Colonic mucosa (tissue), 4 donors: ENCODE results near the gene TYW1B. TPM values are rescaled to one million over a fixed set of nuclear protein-coding genes. Genes with fewer than 3 reads are reported as not detected.
"Not testable (repeated sequence)": the region's sequence is repeated elsewhere in the genome, so short reads cannot be mapped to it uniquely, and the experiment has no call there.

ENCODE experiments used
- DNase-seq: peaks from one replicate; pipeline ENCODE4 v3.0.0-alpha.2; 2020
- H3K27ac ChIP-seq: fragments of 200-600 bp; one replicate; pipeline ENCODE4 v1.8.0; 2021
- H3K27me3 ChIP-seq: fragments of 200-600 bp; one replicate; pipeline ENCODE4 v1.8.0; 2021
- H3K36me3 ChIP-seq: fragments of 200-600 bp; one replicate; pipeline ENCODE4 v1.8.0; 2021
- H3K4me1 ChIP-seq: fragments of 200-600 bp; one replicate; pipeline ENCODE4 v1.8.0; 2021; ENCODE audit warnings: mild to moderate bottlenecking
- H3K4me3 ChIP-seq: fragments of 200-600 bp; one replicate; pipeline ENCODE4 v1.8.0; 2021
- H3K9ac ChIP-seq, 2 donors: one replicate each; pipeline ENCODE4 v1.7.0; 2013; ENCODE audit warnings: control low read depth in 2 of 2, low read depth in 2 of 2, low read length in 2 of 2
- H3K9me3 ChIP-seq: fragments of 200-600 bp; one replicate; pipeline ENCODE4 v1.8.0; 2021
- intact Hi-C: fragments of 100-400 bp; cut with DNase I; formaldehyde crosslinking; loops from one replicate; pipeline ENCODE4 v1.14.1; 2022
- total RNA-seq, 2 donors: library from RNA; stranded (reverse); fragmentation: NEBNext Ultra II Directional in 1 of 2; extraction: Animal tissue kit (Norgen Biotek cat#: 25700) in 1 of 2; gene quantifications; one replicate each; pipeline ENCODE4 v1.2.1, GENCODE V29; 2021
- TF ChIP-seq, protein P1 (sequence below): fragments of 200-600 bp; IDR thresholded peaks from one replicate; pipeline ENCODE4 v1.8.0; 2022; ENCODE audit warnings: antibody characterized with exemption, mild to moderate bottlenecking
- donor health status: healthy.
- donor health status: DM: no; HTN: no; CAD: no.
- donor health status: DM: no; HTN: no; CAD: no.

Gene TYW1B
- total RNA-seq, 2 donors from 2014 or later: 1.9 to 8.9 TPM

DNA sequence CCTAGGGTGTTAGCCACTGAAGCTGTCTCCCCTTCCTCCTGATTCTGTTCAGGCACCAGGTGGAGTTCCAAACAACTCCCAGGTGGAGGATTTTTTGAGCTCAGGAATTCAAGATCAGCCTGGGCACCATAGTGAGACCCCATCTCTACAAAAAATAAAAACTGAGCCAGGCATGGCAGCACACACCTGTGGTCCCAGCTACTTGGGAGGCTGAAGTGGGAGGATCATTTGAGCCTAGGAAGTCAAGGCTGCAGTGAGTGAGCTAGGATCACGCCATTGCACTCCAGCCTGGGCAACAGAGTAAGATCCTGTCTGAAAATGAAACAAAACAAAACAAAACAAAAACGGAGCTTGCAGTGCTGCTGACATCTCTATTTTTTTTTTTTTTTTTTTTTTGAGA is 287.1 kb downstream of the TYW1B start:
- intact Hi-C loops: no loop called here
- H3K36me3 ChIP-seq: no peaks in the 10 kb centered on the region
- no peaks in the 10 kb centered on the region for H3K9me3 ChIP-seq
- H3K27ac ChIP-seq: no peak overlapping the region
- H3K27me3 ChIP-seq: no peaks in the 10 kb centered on the region
- H3K9ac ChIP-seq: no peak overlapping the region
- H3K4me1 ChIP-seq: no peaks in the 10 kb centered on the region
- DNase-seq: no peak
- no peak overlapping the region for H3K4me3 ChIP-seq
- TF ChIP-seq, protein P1, sequence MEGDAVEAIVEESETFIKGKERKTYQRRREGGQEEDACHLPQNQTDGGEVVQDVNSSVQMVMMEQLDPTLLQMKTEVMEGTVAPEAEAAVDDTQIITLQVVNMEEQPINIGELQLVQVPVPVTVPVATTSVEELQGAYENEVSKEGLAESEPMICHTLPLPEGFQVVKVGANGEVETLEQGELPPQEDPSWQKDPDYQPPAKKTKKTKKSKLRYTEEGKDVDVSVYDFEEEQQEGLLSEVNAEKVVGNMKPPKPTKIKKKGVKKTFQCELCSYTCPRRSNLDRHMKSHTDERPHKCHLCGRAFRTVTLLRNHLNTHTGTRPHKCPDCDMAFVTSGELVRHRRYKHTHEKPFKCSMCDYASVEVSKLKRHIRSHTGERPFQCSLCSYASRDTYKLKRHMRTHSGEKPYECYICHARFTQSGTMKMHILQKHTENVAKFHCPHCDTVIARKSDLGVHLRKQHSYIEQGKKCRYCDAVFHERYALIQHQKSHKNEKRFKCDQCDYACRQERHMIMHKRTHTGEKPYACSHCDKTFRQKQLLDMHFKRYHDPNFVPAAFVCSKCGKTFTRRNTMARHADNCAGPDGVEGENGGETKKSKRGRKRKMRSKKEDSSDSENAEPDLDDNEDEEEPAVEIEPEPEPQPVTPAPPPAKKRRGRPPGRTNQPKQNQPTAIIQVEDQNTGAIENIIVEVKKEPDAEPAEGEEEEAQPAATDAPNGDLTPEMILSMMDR: no peak

DNA sequence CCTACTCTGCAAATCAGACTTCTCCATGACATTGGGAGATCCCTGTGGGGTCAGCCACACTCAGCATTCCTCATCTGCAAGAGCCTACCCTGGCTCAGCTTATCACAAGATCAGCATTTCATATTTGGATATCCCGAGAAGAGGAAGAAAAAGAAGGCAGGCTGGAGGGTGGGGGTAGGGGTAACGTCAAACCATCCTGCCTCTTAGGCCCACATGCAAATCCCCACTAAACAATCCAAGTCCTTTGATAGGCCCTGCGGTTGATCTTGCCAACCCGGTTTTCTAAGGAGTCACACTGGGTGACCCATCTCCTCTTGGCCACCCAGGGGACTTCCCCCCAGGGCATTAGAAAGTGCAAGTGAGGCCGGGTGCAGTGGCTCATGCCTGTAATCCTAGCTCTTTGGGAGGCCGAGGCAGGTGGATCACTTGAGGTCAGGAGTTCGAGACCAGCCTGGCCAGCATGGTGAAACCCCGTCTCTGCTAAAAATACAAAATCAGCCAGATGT is 287.8 kb downstream of the TYW1B start:
- Histone ChIP-seq H3K9ac (no peak overlapping the region), H3K27ac (no peak overlapping the region)
- TF ChIP-seq, protein P1: no peak

DNA sequence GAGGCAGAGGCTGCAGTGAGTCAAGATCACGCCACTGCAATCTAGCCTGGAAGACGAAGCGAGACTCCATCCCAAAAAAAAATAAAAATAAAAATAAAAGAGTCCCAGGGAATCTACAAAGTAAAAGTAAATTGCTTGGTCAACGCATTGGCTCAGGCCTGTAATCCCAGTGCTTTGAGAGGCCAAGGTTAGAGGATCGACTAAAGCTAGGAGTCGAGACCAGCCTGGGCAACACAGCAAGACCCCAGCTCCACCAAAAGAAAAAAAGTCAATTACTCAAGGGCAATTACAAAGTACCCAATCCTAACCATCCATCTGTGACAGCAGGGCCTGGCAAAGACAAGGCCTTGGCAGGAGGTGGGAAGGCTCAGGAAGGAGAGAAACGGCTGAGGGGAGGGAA is 288.3 kb downstream of the TYW1B start:
- no peak for DNase-seq
- TF ChIP-seq, protein P1: no peak
- Histone ChIP-seq H3K36me3 (no peaks in the 10 kb centered on the region), H3K4me1 (no peaks in the 10 kb centered on the region), H3K27ac (no peak overlapping the region), H3K4me3 (no peak overlapping the region), H3K27me3 (no peaks in the 10 kb centered on the region), H3K9me3 (no peaks in the 10 kb centered on the region), H3K9ac (no peak overlapping the region)
- intact Hi-C loops: no loop called here

More for the DNA sequence above, 287.8 kb downstream of the TYW1B start:
- no peaks in the 10 kb centered on the region for H3K9me3 ChIP-seq
- H3K4me1 ChIP-seq: no peaks in the 10 kb centered on the region
- H3K27me3 ChIP-seq: no peaks in the 10 kb centered on the region
- no peak for DNase-seq
- H3K4me3 ChIP-seq: no peak overlapping the region
- H3K36me3 ChIP-seq: no peaks in the 10 kb centered on the region
- intact Hi-C loops: no loop called here

DNA sequence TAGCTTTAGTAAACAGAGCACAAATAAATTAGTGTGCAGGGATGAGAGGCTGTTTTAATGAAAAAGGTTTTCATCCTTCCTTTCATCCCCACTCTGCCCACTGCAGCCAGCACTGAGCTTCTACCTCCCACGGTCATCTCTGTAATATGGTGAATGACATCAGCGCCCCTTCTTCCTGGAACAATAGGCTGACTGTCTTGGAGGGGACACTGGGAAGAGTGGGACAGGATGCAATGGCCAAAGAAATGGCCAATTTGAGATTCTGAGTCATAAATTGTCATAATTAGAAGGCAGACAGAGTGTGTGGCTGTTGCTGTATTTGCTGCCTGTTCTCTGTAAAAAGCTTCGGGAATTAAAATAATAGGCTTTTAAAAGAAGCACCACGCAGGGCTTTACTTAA is 289.1 kb downstream of the TYW1B start:
- DNase-seq: no peak
- no peaks in the 10 kb centered on the region for H3K36me3 ChIP-seq
- no peak overlapping the region for H3K9ac ChIP-seq
- no peaks in the 10 kb centered on the region for H3K27me3 ChIP-seq
- TF ChIP-seq, protein P1: no peak
- intact Hi-C loops: no loop called here
- no peak overlapping the region for H3K27ac ChIP-seq
- H3K4me3 ChIP-seq: no peak overlapping the region
- H3K9me3 ChIP-seq: no peaks in the 10 kb centered on the region
- H3K4me1 ChIP-seq: no peaks in the 10 kb centered on the region

DNA sequence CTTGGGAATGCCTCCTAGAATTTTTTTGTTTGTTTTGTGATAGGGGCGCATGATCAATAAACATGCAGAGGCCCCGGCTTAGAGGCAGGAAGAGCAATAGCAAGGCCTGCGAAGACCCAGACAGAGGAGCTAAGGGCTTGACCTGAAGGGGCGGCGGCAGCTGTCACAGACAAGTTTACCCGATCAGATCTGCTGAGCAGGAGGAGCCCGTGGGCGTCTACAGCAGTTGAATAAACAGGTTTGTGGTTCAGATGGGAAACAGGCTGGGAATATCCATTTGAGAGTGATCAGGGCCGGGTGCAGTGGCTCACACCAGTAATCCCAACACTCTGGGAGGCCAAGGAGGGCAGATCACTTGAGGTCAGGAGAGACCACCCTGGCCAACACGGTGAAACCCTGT is 289.9 kb downstream of the TYW1B start:
- H3K9ac ChIP-seq: no peak overlapping the region
- TF ChIP-seq, protein P1: no peak

DNA sequence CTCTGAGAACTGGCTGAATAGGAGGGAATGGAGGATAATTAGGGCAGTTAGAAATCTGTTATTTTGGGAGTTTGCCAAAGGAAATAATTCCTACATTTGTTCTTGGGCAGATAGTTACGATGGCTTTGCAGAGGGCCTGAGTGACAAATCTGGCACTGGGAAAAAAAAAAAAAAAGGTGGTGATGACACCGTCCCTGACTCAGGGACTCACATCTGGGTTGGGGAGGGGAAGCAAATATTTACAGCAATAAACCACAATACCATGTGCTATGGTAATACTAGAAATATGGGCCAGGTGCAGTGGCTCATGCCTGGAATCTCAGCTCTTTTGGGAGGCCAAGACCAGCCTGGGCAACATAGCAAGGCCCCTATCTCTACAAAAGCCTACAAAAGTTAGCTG is 292.0 kb downstream of the TYW1B start:
- H3K27ac ChIP-seq, DNase-seq, H3K9me3 ChIP-seq, H3K4me1 ChIP-seq, intact Hi-C loops, H3K36me3 ChIP-seq, H3K4me3 ChIP-seq, H3K9ac ChIP-seq, H3K27me3 ChIP-seq: not testable (repeated sequence)

More for the DNA sequence above, 289.9 kb downstream of the TYW1B start:
- Histone ChIP-seq H3K27ac (no peak overlapping the region), H3K4me1 (no peaks in the 10 kb centered on the region), H3K36me3 (no peaks in the 10 kb centered on the region), H3K9me3 (no peaks in the 10 kb centered on the region), H3K4me3 (no peak overlapping the region), H3K27me3 (no peaks in the 10 kb centered on the region)
- intact Hi-C loops: no loop called here
- no peak for DNase-seq

DNA sequence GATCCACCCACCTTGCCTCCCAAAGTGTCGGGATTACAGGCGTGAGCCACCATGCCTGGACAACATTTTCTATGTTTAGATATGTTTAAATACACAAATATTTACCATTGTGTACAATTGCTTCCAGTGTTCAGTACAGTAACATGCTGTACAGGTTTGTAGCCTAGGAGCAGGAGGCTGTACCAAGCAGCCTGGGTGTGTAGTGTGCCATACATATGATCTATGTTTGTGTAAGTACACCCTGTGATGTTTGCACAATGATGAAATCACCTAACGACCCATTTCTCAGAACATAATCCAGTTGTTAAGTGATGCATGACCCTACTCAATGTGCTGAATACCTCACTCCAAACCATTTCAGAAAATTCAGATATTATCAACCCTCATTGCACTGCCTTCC is 297.0 kb downstream of the TYW1B start:
- H3K4me1 ChIP-seq, DNase-seq, H3K27ac ChIP-seq, H3K4me3 ChIP-seq, H3K27me3 ChIP-seq, H3K9me3 ChIP-seq, H3K9ac ChIP-seq, intact Hi-C loops, H3K36me3 ChIP-seq: not testable (repeated sequence)
